H1 (cell line): ENCODE data around the gene CAMTA1. TPM values are rescaled to one million over a fixed set of nuclear protein-coding genes. Genes with fewer than 3 reads are reported as not detected.

Source experiments
- ASH2L ChIP-seq: fragments of 200-600, 300-600 bp; sonication (generic); IDR thresholded peaks from one replicate; pipeline ENCODE4 v1.7.1; 2017; ENCODE audit warnings: low read length
- JUN ChIP-seq: IDR thresholded peaks from 2 replicates; pipeline ENCODE4 v1.6.1; 2011; ENCODE audit warnings: low read depth, mild to moderate bottlenecking, improper control_type of control experiment, low read length
- polyA plus RNA-seq, 7 experiments: library from polyadenylated mRNA; depleted of rRNA in 3 of 7; stranded (reverse) in 5 of 7; unstranded in 2 of 7; fragments of >200 nt in 5 of 7; fragments of 200-250 nt in 2 of 7; gene quantifications; 1 replicate in 5 of 7; 2 replicates in 1 of 7; 4 replicates in 1 of 7; pipeline versions ENCODE4 v1.2.1 to v1.2.3, GENCODE V29; 2011 to 2013; ENCODE audit warnings: missing spikeins in 2 of 7, mixed read lengths in 2 of 7
- total RNA-seq: library from RNA; stranded (reverse); fragmentation: NEBNext Ultra II Directional; extraction: Animal tissue kit (Norgen Biotek cat#: 25700); gene quantifications from 2 replicates; pipeline ENCODE4 v1.2.1, GENCODE V29; 2021

The CAMTA1 gene
- total and polyA plus RNA-seq, 2 of the 8 experiments (the other 6 are each of a cell fraction or from before 2014, with no cell fraction given) = 65.0 to 119 TPM

DNA sequence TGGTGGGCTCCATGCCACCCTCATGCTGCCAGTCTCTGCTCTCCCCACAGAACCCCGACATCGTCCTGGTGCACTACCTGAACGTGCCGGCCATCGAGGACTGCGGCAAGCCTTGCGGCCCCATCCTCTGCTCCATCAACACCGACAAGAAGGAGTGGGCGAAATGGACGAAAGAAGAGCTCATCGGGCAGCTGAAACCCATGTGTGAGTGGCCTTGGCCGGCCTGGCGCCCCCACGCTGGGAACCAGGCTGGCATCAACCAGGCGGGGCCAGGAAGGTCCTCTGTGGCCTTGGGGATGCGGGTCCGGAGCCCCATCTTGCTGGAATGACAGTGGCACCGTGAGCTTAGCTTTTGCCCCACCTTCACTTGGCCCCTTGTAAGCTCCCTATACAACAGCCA is 855.1 kb downstream of the CAMTA1 start (continued):
- no peak for TF ChIP-seq ASH2L
- TF ChIP-seq JUN = no peak
